BJ (cell line): ENCODE measurements around the gene ATG2B. TPM values are rescaled to one million over a fixed set of nuclear protein-coding genes. Genes with fewer than 3 reads are reported as not detected.
A peak's percentile ranks its signal among the peaks of the same experiment; 100 is the strongest.
"Not testable (repeated sequence)": the region's sequence is repeated elsewhere in the genome, so short reads cannot be mapped to it uniquely, and the experiment has no call there.

Source experiments
- CTCF ChIA-PET: fragments of 350-600 bp; formaldehyde crosslinking; extraction: SDS; loops from one replicate; lab custom pipeline; 2021; ENCODE audit warnings: antibody characterized with exemption, inconsistent platforms; lab: Yijun Ruan, JAX
- POLR2A ChIA-PET: fragments of 300-600 bp; sonication (Branson Sonifier 250); formaldehyde crosslinking; extraction: SDS; loops from one replicate; lab custom pipeline; 2021; ENCODE audit warnings: antibody characterized with exemption; lab: Charles Lee
- DNase-seq: peaks from one replicate; pipeline ENCODE4 v3.0.0-alpha.2; 2011; ENCODE audit warnings: low read depth
- H3K27me3 ChIP-seq: 2 replicates; pipeline ENCODE4 v1.6.0; 2011; ENCODE audit warnings: low read length; ENCODE audit not compliant: control insufficient read depth, insufficient read depth
- H3K36me3 ChIP-seq: 2 replicates; pipeline ENCODE4 v1.5.1; 2011; ENCODE audit warnings: low read length; ENCODE audit not compliant: control insufficient read depth, insufficient read depth
- H3K4me3 ChIP-seq: 2 replicates; pipeline ENCODE4 v1.5.1; 2011; ENCODE audit warnings: low read depth, mild to moderate bottlenecking, control low read depth, low read length
- polyA plus RNA-seq: library from polyadenylated mRNA; depleted of rRNA; stranded (reverse); fragments of >200 nt; gene quantifications from 2 replicates; pipeline ENCODE4 v1.2.3, GENCODE V29; 2011
- TF ChIP-seq, protein P1 (sequence below): IDR thresholded peaks from 2 replicates; pipeline ENCODE4 v1.5.1; 2011; ENCODE audit warnings: low read depth, mild to moderate bottlenecking, control low read depth, inconsistent platforms, low read length, moderate library complexity; ENCODE audit not compliant: insufficient read depth

ATG2B gene
- polyA plus RNA-seq, 1 experiment: 11.6 TPM

DNA sequence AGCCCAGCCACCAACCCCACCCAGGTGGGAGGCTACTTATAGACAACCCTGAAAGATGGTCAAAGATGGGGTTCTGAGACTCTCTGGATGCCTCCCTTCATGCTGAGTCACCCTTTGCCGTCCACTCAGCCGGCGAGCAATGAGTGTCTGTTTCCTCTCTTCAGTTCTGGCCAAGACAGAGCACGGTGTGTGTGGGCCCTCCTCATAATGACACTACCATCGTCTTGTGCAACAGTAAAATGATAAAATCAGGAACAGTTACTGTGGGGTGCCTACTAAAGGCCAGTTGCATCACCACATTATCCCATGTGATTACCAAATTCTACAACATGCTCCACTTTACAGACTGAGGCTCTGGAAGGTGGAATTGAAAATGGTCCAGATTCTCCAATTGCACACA lies 114.1 kb downstream of the ATG2B start:
- Histone ChIP-seq H3K36me3 (no peaks in the 10 kb centered on the region; the same call in 1 of the 2 replicates), H3K4me3 (no peak overlapping the region), H3K27me3 (no peaks in the 10 kb centered on the region)
- POLR2A ChIA-PET: no interaction called here
- TF ChIP-seq, protein P1, sequence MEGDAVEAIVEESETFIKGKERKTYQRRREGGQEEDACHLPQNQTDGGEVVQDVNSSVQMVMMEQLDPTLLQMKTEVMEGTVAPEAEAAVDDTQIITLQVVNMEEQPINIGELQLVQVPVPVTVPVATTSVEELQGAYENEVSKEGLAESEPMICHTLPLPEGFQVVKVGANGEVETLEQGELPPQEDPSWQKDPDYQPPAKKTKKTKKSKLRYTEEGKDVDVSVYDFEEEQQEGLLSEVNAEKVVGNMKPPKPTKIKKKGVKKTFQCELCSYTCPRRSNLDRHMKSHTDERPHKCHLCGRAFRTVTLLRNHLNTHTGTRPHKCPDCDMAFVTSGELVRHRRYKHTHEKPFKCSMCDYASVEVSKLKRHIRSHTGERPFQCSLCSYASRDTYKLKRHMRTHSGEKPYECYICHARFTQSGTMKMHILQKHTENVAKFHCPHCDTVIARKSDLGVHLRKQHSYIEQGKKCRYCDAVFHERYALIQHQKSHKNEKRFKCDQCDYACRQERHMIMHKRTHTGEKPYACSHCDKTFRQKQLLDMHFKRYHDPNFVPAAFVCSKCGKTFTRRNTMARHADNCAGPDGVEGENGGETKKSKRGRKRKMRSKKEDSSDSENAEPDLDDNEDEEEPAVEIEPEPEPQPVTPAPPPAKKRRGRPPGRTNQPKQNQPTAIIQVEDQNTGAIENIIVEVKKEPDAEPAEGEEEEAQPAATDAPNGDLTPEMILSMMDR: no peak
- CTCF ChIA-PET: interaction anchor here (1.6 kb wide), 1 partner anchor 26 kb away, joined by 4 read pairs; no protein-coding TSS in a partner anchor
- peak; percentile 87 for DNase-seq

DNA sequence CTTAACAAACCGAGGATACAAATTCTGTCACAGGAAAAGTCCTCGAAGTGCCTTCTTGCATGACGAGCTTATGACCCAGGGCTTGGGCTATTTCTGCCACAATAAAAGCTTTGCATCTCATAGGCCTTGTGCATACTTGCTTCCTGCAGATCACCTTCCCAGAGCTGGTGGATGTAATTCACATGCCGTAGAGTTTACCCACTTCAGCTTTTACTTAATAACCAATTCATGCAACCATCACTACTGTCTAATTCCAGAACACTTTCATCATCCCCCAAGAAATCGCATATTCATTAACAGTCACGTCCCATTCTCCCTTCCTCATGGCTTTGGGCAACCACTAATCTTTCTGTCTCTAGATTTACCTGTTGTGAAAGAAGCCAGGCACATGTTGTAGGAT lies 116.1 kb downstream of the ATG2B start:
- Histone ChIP-seq H3K27me3 (no peaks in the 10 kb centered on the region), H3K4me3 (no peak overlapping the region), H3K36me3 (peaks cover 4% of the 10 kb centered on the region)
- no peak for DNase-seq
- TF ChIP-seq, protein P1: no peak
- ChIA-PET POLR2A (no interaction called here), CTCF (interaction anchor here (0.5 to 2.3 kb wide), 4 partner anchors 13 to 151 kb away, joined by 3 to 19 read pairs (median 3); no protein-coding TSS in a partner anchor)

DNA sequence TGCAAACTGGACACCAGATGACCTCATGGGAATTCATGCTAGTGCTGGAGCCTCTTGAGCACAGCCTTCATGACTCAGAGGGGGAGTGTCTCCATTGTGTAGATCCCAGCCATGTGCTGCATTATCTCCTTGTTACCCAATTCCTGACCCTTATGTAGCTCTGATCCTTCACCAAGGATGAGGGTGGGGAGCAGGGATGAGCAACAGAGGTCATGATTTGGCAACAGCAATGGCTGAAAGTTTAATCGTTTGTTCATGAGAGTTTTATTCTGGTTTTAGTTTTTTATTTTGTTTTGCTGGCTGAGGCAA lies 116.6 kb downstream of the ATG2B start:
- peak; percentile 70 for DNase-seq
- Histone ChIP-seq H3K27me3 (no peaks in the 10 kb centered on the region), H3K4me3 (no peak overlapping the region), H3K36me3 (peaks cover 6% of the 10 kb centered on the region)
- ChIA-PET CTCF (interaction anchor here (0.9 to 2.3 kb wide), 3 partner anchors 14 to 151 kb away, joined by 3 to 19 read pairs (median 3); no protein-coding TSS in a partner anchor), POLR2A (no interaction called here)
- TF ChIP-seq, protein P1: 0 out of 2 replicates have a peak, but pooled peaks have one; percentile 6

DNA sequence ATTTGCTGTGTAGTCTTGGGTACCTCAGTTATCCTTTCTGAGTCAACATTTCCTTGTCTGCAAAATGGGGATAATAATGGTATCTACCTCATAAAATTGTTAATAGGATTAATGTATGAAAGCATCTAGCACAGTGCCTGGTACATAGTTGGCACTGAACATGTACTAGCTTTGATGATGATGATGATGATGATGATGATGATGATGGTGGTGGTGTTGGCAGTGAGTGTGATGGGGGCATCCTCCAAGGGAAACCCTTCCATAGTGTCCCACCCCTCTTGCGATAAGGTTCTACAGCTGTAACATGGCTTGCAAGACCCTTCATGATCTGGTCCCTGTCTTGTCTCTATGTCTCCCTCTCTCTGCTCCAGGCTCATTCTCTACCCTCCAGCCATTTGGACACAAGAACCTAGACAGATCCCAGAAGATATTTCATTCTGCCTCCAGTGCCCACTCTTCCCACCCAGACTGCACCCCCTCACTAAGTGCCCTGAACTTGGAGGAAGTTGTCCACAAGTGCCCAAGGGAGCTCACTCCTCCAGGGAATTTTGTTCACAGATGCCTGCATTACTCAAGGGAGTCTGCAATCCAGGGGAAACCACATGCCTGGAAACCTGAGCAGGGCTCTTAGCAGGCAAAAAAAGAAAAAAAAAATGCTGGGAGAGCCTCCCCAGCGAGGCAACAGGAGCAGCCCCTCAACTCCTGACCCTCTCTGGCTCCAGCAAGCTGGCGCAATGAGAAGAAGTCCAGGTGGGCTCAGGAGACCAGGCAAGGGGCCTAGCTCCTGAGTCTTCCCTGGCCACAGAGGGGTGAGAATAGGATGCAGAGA lies 117.2 kb downstream of the ATG2B start:
- DNase-seq: no peak
- TF ChIP-seq, protein P1: no peak
- ChIA-PET CTCF (interaction anchor here (1.5 to 2.3 kb wide), 2 partner anchors 14 to 28 kb away, joined by 3 to 19 read pairs; no protein-coding TSS in a partner anchor), POLR2A (interaction anchor here (0.7 kb wide), 1 partner anchor 42 kb away, joined by 4 read pairs; the partner anchor contains the start of gene BDKRB2)
- H3K36me3 ChIP-seq: peaks cover 12% of the 10 kb centered on the region
- H3K4me3 ChIP-seq: no peak overlapping the region
- no peaks in the 10 kb centered on the region for H3K27me3 ChIP-seq

DNA sequence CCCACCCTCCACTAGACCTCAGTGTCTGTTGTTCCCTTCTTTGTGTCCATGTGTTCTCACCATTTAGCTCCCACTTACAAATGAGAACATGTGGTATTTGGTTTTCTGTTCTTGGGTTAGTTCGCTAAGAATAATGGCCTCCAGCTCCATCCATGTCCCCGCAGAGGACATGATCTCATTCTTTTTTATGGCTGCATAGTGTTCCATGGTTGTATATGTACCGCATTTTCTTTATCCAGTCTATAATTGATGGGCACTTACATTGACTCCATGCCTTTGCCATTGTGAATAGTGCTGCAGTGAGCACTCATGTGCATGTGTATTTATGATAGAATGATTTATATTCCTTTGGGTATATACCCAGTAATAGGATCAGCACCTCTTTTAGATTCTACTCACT lies 118.1 kb downstream of the ATG2B start:
- H3K27me3 ChIP-seq, POLR2A ChIA-PET, DNase-seq, H3K4me3 ChIP-seq, CTCF ChIA-PET: not testable (repeated sequence)
- peaks cover 20% of the 10 kb centered on the region for H3K36me3 ChIP-seq
